Neuronal stem cell (in vitro differentiated cells): ENCODE measurements around the gene RPUSD3.

ENCODE experiments used
- DNase-seq: peaks from one replicate; pipeline ENCODE4 v3.0.0-alpha.2; 2013; ENCODE audit warnings: low spot score
- H2AFZ ChIP-seq: one replicate; pipeline ENCODE4 v1.6.1; 2013; ENCODE audit warnings: mild to moderate bottlenecking, low read length, inconsistent platforms
- H2AK5ac ChIP-seq: 2 replicates; pipeline ENCODE4 v1.6.1; 2013; ENCODE audit warnings: low read depth, mild to moderate bottlenecking, inconsistent platforms, low read length, moderate library complexity, mixed read lengths
- H2BK120ac ChIP-seq: 2 replicates; pipeline ENCODE4 v1.6.1; 2013; ENCODE audit warnings: low read depth, mild to moderate bottlenecking, inconsistent platforms, low read length, moderate library complexity, mixed read lengths
- H2BK12ac ChIP-seq: one replicate; pipeline ENCODE4 v1.6.1; 2013; ENCODE audit warnings: low read length, inconsistent platforms
- H2BK15ac ChIP-seq: 2 replicates; pipeline ENCODE4 v1.6.1; 2013; ENCODE audit warnings: mild to moderate bottlenecking, low read length, inconsistent platforms, mixed read lengths
- H2BK5ac ChIP-seq: one replicate; pipeline ENCODE4 v1.6.1; 2013; ENCODE audit warnings: inconsistent platforms, mild to moderate bottlenecking, low read length, moderate library complexity
- H3K14ac ChIP-seq: one replicate; pipeline ENCODE4 v1.6.1; 2013; ENCODE audit warnings: low read length, inconsistent platforms
- H3K18ac ChIP-seq: 2 replicates; pipeline ENCODE4 v1.6.1; 2013; ENCODE audit warnings: low read length, inconsistent platforms
- H3K23ac ChIP-seq: 2 replicates; pipeline ENCODE4 v1.6.1; 2013; ENCODE audit warnings: low read depth, mild to moderate bottlenecking, mixed read lengths, low read length, inconsistent platforms; ENCODE audit not compliant: poor library complexity
- H3K27ac ChIP-seq: replicated peaks from 3 replicates; pipeline ENCODE4 v1.5.1; 2013; ENCODE audit warnings: low read length, inconsistent platforms
- H3K27me3 ChIP-seq, 3 experiments: 2 replicates each; pipeline ENCODE4 v1.6.1; 2013; ENCODE audit warnings: low read length in 3 of 3, mild to moderate bottlenecking in 2 of 3, inconsistent platforms in 1 of 3, low read depth in 1 of 3, mixed read lengths in 1 of 3, moderate library complexity in 1 of 3; ENCODE audit not compliant: control insufficient read depth in 3 of 3, insufficient read depth in 3 of 3
- H3K36me3 ChIP-seq, 2 donors: replicated peaks in 1 of 2; 2 replicates each; pipeline ENCODE4 v1.6.1; 2013; ENCODE audit warnings: low read length in 2 of 2; ENCODE audit not compliant: control insufficient read depth in 2 of 2, insufficient read depth in 2 of 2
- H3K4ac ChIP-seq: 2 replicates; pipeline ENCODE4 v1.6.1; 2013; ENCODE audit warnings: inconsistent platforms, mild to moderate bottlenecking, low read length, moderate library complexity
- H3K4me1 ChIP-seq, 2 donors: 1 replicate in 1 of 2; 2 replicates in 1 of 2; pipeline ENCODE4 v1.6.1; 2013; ENCODE audit warnings: low read length in 2 of 2, low read depth in 1 of 2; ENCODE audit not compliant: control insufficient read depth in 2 of 2, insufficient read depth in 1 of 2
- H3K4me2 ChIP-seq: one replicate; pipeline ENCODE4 v1.6.1; 2013; ENCODE audit warnings: mild to moderate bottlenecking, low read length, inconsistent platforms; ENCODE audit not compliant: insufficient read depth, poor library complexity, severe bottlenecking
- H3K4me3 ChIP-seq, 2 donors: 2 replicates each; pipeline ENCODE4 v1.5.1; 2013; ENCODE audit warnings: low read length in 2 of 2, mild to moderate bottlenecking in 2 of 2, inconsistent platforms in 1 of 2, moderate library complexity in 1 of 2
- H3K79me1 ChIP-seq: one replicate; pipeline ENCODE4 v1.6.1; 2013; ENCODE audit warnings: low read depth, mild to moderate bottlenecking, inconsistent platforms, low read length, moderate library complexity
- H3K9ac ChIP-seq: one replicate; pipeline ENCODE4 v1.6.1; 2013; ENCODE audit warnings: mild to moderate bottlenecking, low read depth, low read length, inconsistent platforms; ENCODE audit not compliant: poor library complexity
- H3K9me3 ChIP-seq, 2 donors: replicated peaks in 1 of 2; 2 replicates each; pipeline versions ENCODE3 to v1.6.1; 2013; ENCODE audit warnings: low read length in 2 of 2, mild to moderate bottlenecking in 2 of 2, inconsistent platforms in 1 of 2, low read depth in 1 of 2, mixed read lengths in 1 of 2, moderate library complexity in 1 of 2; ENCODE audit not compliant: control insufficient read depth in 2 of 2, insufficient read depth in 1 of 2
- H4K8ac ChIP-seq: one replicate; pipeline ENCODE4 v1.6.1; 2013; ENCODE audit warnings: low read depth, mild to moderate bottlenecking, inconsistent platforms, low read length, moderate library complexity
- H4K91ac ChIP-seq: one replicate; pipeline ENCODE4 v1.6.1; 2013; ENCODE audit warnings: low read length, low read depth, mild to moderate bottlenecking, inconsistent platforms; ENCODE audit not compliant: poor library complexity
- WGBS, 2 donors: extraction: QIAGEN DNeasy Blood & Tissue Kit; methylation state at CpG; one replicate each; pipeline ENCODE4 v1.1.7; 2013; ENCODE audit warnings: missing lambda C conversion rate in 2 of 2, mixed read lengths in 1 of 2; ENCODE audit not compliant: insufficient read length in 2 of 2, insufficient replicate concordance in 1 of 2; ENCODE audit errors: extremely low coverage in 2 of 2; 5-methylcytosine and 5-hydroxymethylcytosine counted together

RPUSD3 gene

DNA sequence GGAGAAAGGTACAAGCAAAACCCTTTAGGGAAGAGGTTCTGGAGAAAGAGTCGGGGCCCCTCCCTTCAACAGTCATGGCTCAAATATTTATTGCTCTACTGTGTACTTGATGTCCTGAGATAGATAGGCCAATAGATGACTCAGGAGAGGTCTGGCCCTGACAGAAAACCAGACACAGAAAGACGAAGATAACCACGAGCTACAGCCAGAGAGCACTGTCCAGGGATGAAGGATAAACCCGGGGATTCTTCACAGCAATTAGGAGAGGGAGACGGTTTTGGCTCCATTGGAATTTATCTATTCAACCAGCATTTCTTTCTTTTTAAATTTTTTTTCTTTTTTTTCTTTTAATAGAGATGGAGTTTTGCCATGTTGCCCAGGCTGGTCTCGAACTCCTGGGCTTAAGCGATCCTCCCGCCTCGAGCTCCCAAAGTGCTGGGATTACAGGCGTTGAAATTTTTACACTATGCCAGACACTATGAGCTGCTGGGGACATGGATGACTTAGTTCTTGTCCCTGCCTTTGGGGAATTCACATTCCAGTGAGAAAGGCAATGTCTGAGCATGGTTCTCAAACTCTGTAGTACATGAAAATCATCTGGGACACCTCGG lies 40.9 kb upstream of the RPUSD3 start:
- no peak overlapping the region for H3K14ac ChIP-seq
- H2AFZ ChIP-seq: no peak overlapping the region
- WGBS, 2 donors: no CpG with 5 or more reads among the region's 11 CpGs
- H4K8ac ChIP-seq: no peak overlapping the region
- no peak overlapping the region for H2BK5ac ChIP-seq
- H2BK120ac ChIP-seq: no peak overlapping the region
- no peak overlapping the region for H3K18ac ChIP-seq
- no peak overlapping the region for H3K9ac ChIP-seq
- H3K9me3 ChIP-seq: no peaks in the 10 kb centered on the region
- no peak overlapping the region for H3K23ac ChIP-seq
- H3K4me3 ChIP-seq: no peak overlapping the region
- H3K4me2 ChIP-seq: no peak overlapping the region
- no peak overlapping the region for H4K91ac ChIP-seq
- H3K27me3 ChIP-seq: peaks cover 0 to 11% (median 0%) of the 10 kb centered on the region in 3 experiments
- no peak overlapping the region for H3K27ac ChIP-seq
- no peaks in the 10 kb centered on the region for H3K4me1 ChIP-seq
- H2BK15ac ChIP-seq: no peak overlapping the region
- no peak overlapping the region for H2BK12ac ChIP-seq
- no peak overlapping the region for H3K4ac ChIP-seq
- no peaks in the 10 kb centered on the region for H3K36me3 ChIP-seq
- DNase-seq: no peak
- H2AK5ac ChIP-seq: no peak overlapping the region
- H3K79me1 ChIP-seq: no peaks in the 10 kb centered on the region

DNA sequence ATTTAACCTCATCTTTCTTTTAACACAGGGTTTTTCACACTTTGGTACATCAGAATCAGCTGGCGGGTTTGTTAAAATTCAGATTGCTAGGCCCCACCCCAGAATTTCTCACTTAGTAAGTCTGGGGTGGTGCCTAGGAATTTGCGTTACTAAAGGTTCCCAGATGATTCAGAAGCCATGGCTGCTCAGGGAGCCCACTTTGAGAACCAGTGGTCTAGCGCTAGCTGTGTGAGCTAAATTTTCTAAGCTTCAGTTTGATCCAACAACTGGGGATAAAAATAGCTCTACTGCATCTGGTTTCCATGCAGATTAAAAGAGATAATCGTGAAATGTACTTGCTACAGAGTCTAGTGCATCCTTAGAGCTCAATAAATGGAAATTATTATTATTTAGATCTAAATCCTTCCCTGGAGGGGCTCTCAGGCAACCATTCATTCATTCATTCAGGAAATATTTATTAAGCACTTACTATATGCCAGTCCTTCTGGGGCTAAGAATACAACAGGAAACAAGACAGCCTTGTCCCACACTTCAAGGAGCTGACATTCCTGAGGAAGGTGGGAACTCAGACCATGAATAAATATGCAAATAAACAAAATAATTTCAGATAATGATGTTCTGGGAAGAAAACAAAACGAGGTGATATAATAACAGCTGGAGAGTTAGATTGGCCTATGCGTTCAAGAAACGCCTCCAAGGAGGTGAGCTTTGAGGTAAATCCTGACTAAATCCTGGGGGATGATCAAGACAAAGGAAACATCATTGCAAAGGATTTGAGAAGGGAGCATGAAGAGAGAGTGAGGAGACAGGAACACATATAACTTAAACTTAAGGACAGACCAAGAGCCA lies 40.1 kb upstream of the RPUSD3 start:
- Histone ChIP-seq H3K4me2 (no peak overlapping the region), H2BK15ac (no peak overlapping the region), H3K36me3 (no peaks in the 10 kb centered on the region), H3K4me1 (no peaks in the 10 kb centered on the region), H3K27ac (no peak overlapping the region), H3K79me1 (no peaks in the 10 kb centered on the region), H3K23ac (no peak overlapping the region), H4K8ac (no peak overlapping the region), H3K9me3 (no peaks in the 10 kb centered on the region), H3K27me3 (peaks cover 0 to 8% (median 0%) of the 10 kb centered on the region in 3 experiments), H3K14ac (no peak overlapping the region), H3K18ac (no peak overlapping the region), H2BK12ac (no peak overlapping the region), H2AK5ac (no peak overlapping the region), H3K4me3 (no peak overlapping the region), H4K91ac (no peak overlapping the region), H3K9ac (no peak overlapping the region), H3K4ac (no peak overlapping the region), H2BK120ac (no peak overlapping the region), H2AFZ (no peak overlapping the region), H2BK5ac (no peak overlapping the region)
- no peak for DNase-seq
- WGBS, 2 donors: no CpG with 5 or more reads among the region's 7 CpGs

DNA sequence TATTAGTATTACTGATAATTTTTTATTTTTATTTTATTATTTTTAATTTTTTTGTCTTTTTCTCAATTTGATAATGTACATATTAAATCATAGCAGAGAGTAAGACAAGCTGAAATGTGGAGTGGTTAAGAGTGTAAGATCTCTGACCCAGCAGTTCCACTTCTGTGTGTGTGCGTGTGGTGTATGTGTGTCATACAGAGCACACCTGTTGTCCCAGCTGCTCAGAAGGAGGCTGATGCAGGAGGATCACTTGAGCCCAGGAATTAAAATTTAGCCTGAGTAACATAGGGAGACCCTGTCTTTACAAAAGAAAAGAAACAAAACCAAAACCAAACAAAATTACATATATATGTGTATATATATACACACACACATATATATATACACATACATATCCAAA lies 37.6 kb upstream of the RPUSD3 start:
- Histone ChIP-seq H4K8ac (no peak overlapping the region), H3K36me3 (no peaks in the 10 kb centered on the region), H3K9ac (no peak overlapping the region), H2BK15ac (no peak overlapping the region), H2BK12ac (no peak overlapping the region), H3K9me3 (no peaks in the 10 kb centered on the region), H3K4ac (no peak overlapping the region), H3K27ac (no peak overlapping the region), H2AFZ (no peak overlapping the region), H2AK5ac (no peak overlapping the region), H3K4me3 (no peak overlapping the region), H4K91ac (no peak overlapping the region), H3K4me2 (no peak overlapping the region), H3K18ac (no peak overlapping the region), H3K4me1 (no peaks in the 10 kb centered on the region), H2BK120ac (no peak overlapping the region), H3K79me1 (no peaks in the 10 kb centered on the region), H3K23ac (no peak overlapping the region), H3K27me3 (peaks cover 0 to 15% (median 0%) of the 10 kb centered on the region in 3 experiments), H3K14ac (no peak overlapping the region), H2BK5ac (no peak overlapping the region)
- no peak for DNase-seq
- WGBS, 2 donors: no CpG with 5 or more reads among the region's 1 CpG

DNA sequence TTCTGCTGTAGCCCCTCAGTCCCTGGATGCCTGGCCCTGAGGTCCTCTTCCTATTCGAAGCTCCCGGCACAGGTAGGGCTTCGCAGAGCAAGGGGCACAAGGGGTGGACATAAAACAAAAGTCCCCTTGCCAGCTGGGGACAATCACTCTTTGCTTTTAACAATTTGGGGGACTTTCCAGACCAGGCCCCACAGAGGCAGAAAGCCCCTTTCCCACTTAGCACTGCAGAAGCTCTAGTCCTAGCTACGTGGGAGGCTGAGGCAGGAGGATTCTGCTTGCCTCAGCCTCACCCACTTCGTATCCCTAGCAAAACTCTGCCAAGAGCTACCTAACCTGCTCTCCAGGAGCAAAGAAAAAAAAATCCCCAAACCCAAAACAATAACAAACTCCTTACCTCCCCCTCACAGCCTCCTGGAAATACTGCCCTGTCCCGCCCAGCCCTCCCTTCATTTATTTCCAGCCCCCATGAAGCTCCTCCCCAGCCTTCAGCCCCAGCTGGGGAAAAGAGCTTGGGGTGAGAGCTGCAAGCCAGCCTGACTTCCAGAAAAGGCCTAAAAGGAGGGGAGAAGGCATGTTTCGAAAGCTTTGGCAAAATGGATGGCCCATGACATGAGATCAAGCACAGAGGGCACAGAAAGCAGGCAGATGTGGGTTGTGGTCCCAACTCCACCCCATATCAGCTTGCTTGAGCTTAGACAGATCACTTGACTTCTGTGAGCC lies 36.2 kb upstream of the RPUSD3 start, which contains the start of gene CIDEC:
Gene CIDEC (minus strand): TSS at position 424 of the 720 bp plus-strand sequence. CDS start 1,767 bp downstream, outside the sequence.
- H3K9me3 ChIP-seq: no peaks in the 10 kb centered on the region
- no peak within 1 kb of the TSS for H2BK5ac ChIP-seq
- H2AK5ac ChIP-seq: no peak within 1 kb of the TSS
- H2BK15ac ChIP-seq: no peak within 1 kb of the TSS
- no peak within 1 kb of the TSS for H2AFZ ChIP-seq
- no peak within 1 kb of the TSS for H2BK120ac ChIP-seq
- H4K8ac ChIP-seq: no peak within 1 kb of the TSS
- H3K14ac ChIP-seq: no peak within 1 kb of the TSS
- no peaks in the 10 kb centered on the region for H3K4me1 ChIP-seq
- no CpG with 5 or more reads among the region's 7 CpGs for WGBS, 2 donors
- no peak within 1 kb of the TSS for H3K18ac ChIP-seq
- no peak within 1 kb of the TSS for H3K27ac ChIP-seq
- no peak within 1 kb of the TSS for H4K91ac ChIP-seq
- H3K4me2 ChIP-seq: no peak within 1 kb of the TSS
- no peak for DNase-seq
- no peaks in the 10 kb centered on the region for H3K79me1 ChIP-seq
- no peak within 1 kb of the TSS for H3K23ac ChIP-seq
- no peak within 1 kb of the TSS for H3K4me3 ChIP-seq
- H3K4ac ChIP-seq: no peak within 1 kb of the TSS
- H2BK12ac ChIP-seq: no peak within 1 kb of the TSS
- peaks cover 0 to 15% (median 0%) of the 10 kb centered on the region in 3 experiments for H3K27me3 ChIP-seq
- H3K36me3 ChIP-seq: no peaks in the 10 kb centered on the region
- no peak within 1 kb of the TSS for H3K9ac ChIP-seq
